Activated CD4-positive, CD25-positive, alpha-beta regulatory T cell treated with anti-CD3 and anti-CD28 coated beads, Interleukin-2, amount 50 U/mL, for 16 hours (primary cell): ENCODE data around the gene ADAMTS7.
A peak's percentile ranks its signal among the peaks of the same experiment; 100 is the strongest.
"Not testable (repeated sequence)": the region's sequence is repeated elsewhere in the genome, so short reads cannot be mapped to it uniquely, and the experiment has no call there.

Source experiments
- DNase-seq: peaks from one replicate; pipeline ENCODE4 v3.0.0-alpha.2; 2020; ENCODE audit warnings: low read depth, low spot score

The ADAMTS7 gene

GRCh38 chr15:78766041-78766440 is 45.2 kb downstream of the ADAMTS7 start:
- no peak for DNase-seq

GRCh38 chr15:78765154-78765860 is 46.0 kb downstream of the ADAMTS7 start:
- not testable (repeated sequence) for DNase-seq

GRCh38 chr15:78764340-78765153 is 46.7 kb downstream of the ADAMTS7 start:
- not testable (repeated sequence) for DNase-seq

GRCh38 chr15:78763796-78764241 is 47.4 kb downstream of the ADAMTS7 start:
- DNase-seq: no peak

GRCh38 chr15:78762985-78763795 is 48.1 kb downstream of the ADAMTS7 start:
- DNase-seq: no peak

- DNase-seq: not testable (repeated sequence)
Observed at GRCh38 chr15:78762386-78762961, 48.8 kb downstream of the ADAMTS7 start.

GRCh38 chr15:78761891-78762385 is 49.3 kb downstream of the ADAMTS7 start:
- DNase-seq: no peak

GRCh38 chr15:78761475-78761874 is 49.8 kb downstream of the ADAMTS7 start:
- DNase-seq: peak; percentile 55

- DNase-seq: no peak
Observed at GRCh38 chr15:78761020-78761419, 50.2 kb downstream of the ADAMTS7 start.

GRCh38 chr15:78760091-78760882 is 51.0 kb downstream of the ADAMTS7 start:
- DNase-seq: not testable (repeated sequence)

- DNase-seq: not testable (repeated sequence)
Observed at GRCh38 chr15:78759361-78759998, 51.8 kb downstream of the ADAMTS7 start.

GRCh38 chr15:78758486-78759200 is 52.6 kb downstream of the ADAMTS7 start:
- DNase-seq: not testable (repeated sequence)

- not testable (repeated sequence) for DNase-seq
Observed at GRCh38 chr15:78758084-78758483, 53.2 kb downstream of the ADAMTS7 start.

- DNase-seq: no peak
Observed at GRCh38 chr15:78757636-78757905, 53.7 kb downstream of the ADAMTS7 start.

GRCh38 chr15:78756781-78757635 is 54.3 kb downstream of the ADAMTS7 start:
- DNase-seq: not testable (repeated sequence)

GRCh38 chr15:78755900-78756591 is 55.2 kb downstream of the ADAMTS7 start:
- not testable (repeated sequence) for DNase-seq

- not testable (repeated sequence) for DNase-seq
Observed at GRCh38 chr15:78754637-78755280, 56.5 kb downstream of the ADAMTS7 start.
